ENCODE results near the gene HEXB.

HEXB gene

DNA sequence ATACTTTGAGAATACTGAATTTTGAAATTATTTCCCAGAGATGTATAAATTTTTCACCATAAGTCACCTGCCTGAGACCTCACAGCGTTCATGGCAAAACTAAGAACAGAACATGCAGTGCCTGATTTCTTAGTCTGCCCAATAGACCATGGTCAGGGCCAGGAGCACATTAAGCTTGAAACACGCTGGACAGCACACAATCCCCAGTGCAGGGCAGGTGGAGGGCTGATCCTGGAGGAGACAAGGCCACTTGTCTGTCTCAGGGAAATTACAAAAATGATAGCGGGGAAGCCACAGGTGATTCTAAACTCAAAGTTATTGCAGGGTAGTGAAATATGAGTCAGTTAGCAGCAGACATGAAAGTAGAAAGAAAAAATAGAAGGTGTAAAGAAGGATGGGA lies 25.9 kb upstream of the HEXB start:
- Histone ChIP-seq H3K36me3 (ENCODE audit: control insufficient read depth in 2 of 2, insufficient read depth in 1 of 2, low read length in 2 of 2) (no peaks in the 10 kb centered on the region), H3K4me3 (ENCODE audit: low read depth, low read length) (no peak overlapping the region), H3K9me3 (ENCODE audit: control insufficient read depth, insufficient read depth, low read depth, low read length) (no peaks in the 10 kb centered on the region; the same call in 1 of the 2 replicates), H3K4me1 (ENCODE audit: control insufficient read depth, insufficient read depth, low read length) (no peaks in the 10 kb centered on the region), H3K27ac (ENCODE audit: extremely low read depth, low read depth, low read length) (no peak overlapping the region)
- ChIA-PET CTCF (no interaction called here), POLR2A (no interaction called here)
- TF ChIP-seq ZNF354C (tag by site-specific recombination; IDR thresholded peaks at IDR 0.05; ENCODE audit: borderline replicate concordance, low read depth) (no peak), ZNF155 (tag by site-specific recombination; IDR thresholded peaks at IDR 0.05) (no peak), ZBTB1 (tag by site-specific recombination; IDR thresholded peaks at IDR 0.05) (no peak), SCRT1 (tag by site-specific recombination; IDR thresholded peaks at IDR 0.05; ENCODE audit: borderline replicate concordance) (peak; percentile 25; the same call in 1 of the 2 replicates), ZFP3 (tag by site-specific recombination; IDR thresholded peaks at IDR 0.05; ENCODE audit: low read depth) (no peak), ZNF837 (tag by site-specific recombination; IDR thresholded peaks at IDR 0.05) (no peak), ZNF692 (tag by site-specific recombination; IDR thresholded peaks at IDR 0.05) (no peak), OSR2 (tag by site-specific recombination; IDR thresholded peaks at IDR 0.05) (no peak), ZNF133 (tag by site-specific recombination; IDR thresholded peaks at IDR 0.05) (no peak), ZNF324 (tag by site-specific recombination; IDR thresholded peaks at IDR 0.05) (no peak)
- TF ChIP-seq, protein P1, sequence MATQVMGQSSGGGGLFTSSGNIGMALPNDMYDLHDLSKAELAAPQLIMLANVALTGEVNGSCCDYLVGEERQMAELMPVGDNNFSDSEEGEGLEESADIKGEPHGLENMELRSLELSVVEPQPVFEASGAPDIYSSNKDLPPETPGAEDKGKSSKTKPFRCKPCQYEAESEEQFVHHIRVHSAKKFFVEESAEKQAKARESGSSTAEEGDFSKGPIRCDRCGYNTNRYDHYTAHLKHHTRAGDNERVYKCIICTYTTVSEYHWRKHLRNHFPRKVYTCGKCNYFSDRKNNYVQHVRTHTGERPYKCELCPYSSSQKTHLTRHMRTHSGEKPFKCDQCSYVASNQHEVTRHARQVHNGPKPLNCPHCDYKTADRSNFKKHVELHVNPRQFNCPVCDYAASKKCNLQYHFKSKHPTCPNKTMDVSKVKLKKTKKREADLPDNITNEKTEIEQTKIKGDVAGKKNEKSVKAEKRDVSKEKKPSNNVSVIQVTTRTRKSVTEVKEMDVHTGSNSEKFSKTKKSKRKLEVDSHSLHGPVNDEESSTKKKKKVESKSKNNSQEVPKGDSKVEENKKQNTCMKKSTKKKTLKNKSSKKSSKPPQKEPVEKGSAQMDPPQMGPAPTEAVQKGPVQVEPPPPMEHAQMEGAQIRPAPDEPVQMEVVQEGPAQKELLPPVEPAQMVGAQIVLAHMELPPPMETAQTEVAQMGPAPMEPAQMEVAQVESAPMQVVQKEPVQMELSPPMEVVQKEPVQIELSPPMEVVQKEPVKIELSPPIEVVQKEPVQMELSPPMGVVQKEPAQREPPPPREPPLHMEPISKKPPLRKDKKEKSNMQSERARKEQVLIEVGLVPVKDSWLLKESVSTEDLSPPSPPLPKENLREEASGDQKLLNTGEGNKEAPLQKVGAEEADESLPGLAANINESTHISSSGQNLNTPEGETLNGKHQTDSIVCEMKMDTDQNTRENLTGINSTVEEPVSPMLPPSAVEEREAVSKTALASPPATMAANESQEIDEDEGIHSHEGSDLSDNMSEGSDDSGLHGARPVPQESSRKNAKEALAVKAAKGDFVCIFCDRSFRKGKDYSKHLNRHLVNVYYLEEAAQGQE (tag by site-specific recombination; IDR thresholded peaks at IDR 0.05), result peak; percentile 91
- TF ChIP-seq, protein P2, sequence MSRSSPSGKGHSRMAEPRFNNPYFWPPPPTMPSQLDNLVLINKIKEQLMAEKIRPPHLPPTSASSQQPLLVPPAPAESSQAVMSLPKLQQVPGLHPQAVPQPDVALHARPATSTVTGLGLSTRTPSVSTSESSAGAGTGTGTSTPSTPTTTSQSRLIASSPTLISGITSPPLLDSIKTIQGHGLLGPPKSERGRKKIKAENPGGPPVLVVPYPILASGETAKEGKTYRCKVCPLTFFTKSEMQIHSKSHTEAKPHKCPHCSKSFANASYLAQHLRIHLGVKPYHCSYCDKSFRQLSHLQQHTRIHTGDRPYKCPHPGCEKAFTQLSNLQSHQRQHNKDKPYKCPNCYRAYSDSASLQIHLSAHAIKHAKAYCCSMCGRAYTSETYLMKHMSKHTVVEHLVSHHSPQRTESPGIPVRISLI (tag by site-specific recombination; IDR thresholded peaks at IDR 0.05), result no peak

GRCh38 chr5:74660140-74660539 lies 24.9 kb upstream of the HEXB start:
- POLR2A ChIA-PET, result no interaction called here
- CTCF ChIA-PET, result interaction anchor here (0.6 to 1.1 kb wide), 2 partner anchors 56 to 112 kb away, joined by 3 to 4 read pairs; no protein-coding TSS in a partner anchor
- H3K9me3 ChIP-seq (ENCODE audit: control insufficient read depth, insufficient read depth, low read depth, low read length), result no peaks in the 10 kb centered on the region; the same call in 1 of the 2 replicates
- TF ChIP-seq ZNF404 (tag by site-specific recombination; IDR thresholded peaks at IDR 0.05), result no peak
- TF ChIP-seq ZNF600 (tag by site-specific recombination; IDR thresholded peaks at IDR 0.05), result no peak
- TF ChIP-seq ZNF561 (tag by site-specific recombination; IDR thresholded peaks at IDR 0.05; ENCODE audit: borderline replicate concordance), result no peak
- TF ChIP-seq ZNF394 (tag by site-specific recombination; IDR thresholded peaks at IDR 0.05; ENCODE audit: borderline replicate concordance), result no peak
- no peak for TF ChIP-seq ZBTB6 (tag by site-specific recombination; IDR thresholded peaks at IDR 0.05)
- no peak for TF ChIP-seq ZNF501 (tag by site-specific recombination; IDR thresholded peaks at IDR 0.05)
- TF ChIP-seq KLF10 (tag by site-specific recombination; IDR thresholded peaks at IDR 0.05), result no peak
- TF ChIP-seq BCL6B (tag by site-specific recombination; IDR thresholded peaks at IDR 0.05), result no peak
- TF ChIP-seq ZSCAN18 (tag by site-specific recombination; IDR thresholded peaks at IDR 0.05), result no peak
- no peak for TF ChIP-seq ZFP3 (tag by site-specific recombination; IDR thresholded peaks at IDR 0.05; ENCODE audit: low read depth)
- TF ChIP-seq ZNF24 (tag by site-specific recombination; IDR thresholded peaks at IDR 0.05), result no peak
- TF ChIP-seq ZNF704 (tag by site-specific recombination; IDR thresholded peaks at IDR 0.05), result no peak
- TF ChIP-seq SALL2 (tag by site-specific recombination; IDR thresholded peaks at IDR 0.05; ENCODE audit: borderline replicate concordance), result no peak
- no peak for TF ChIP-seq ZNF157 (tag by site-specific recombination; IDR thresholded peaks at IDR 0.05)

More at GRCh38 chr5:74660140-74660539, 24.9 kb upstream of the HEXB start:
- H3K4me3 ChIP-seq (ENCODE audit: low read depth, low read length), result no peak overlapping the region
- H3K27ac ChIP-seq (ENCODE audit: extremely low read depth, low read depth, low read length), result no peak overlapping the region
- no peaks in the 10 kb centered on the region for H3K36me3 ChIP-seq (ENCODE audit: control insufficient read depth in 2 of 2, insufficient read depth in 1 of 2, low read length in 2 of 2)
- no peaks in the 10 kb centered on the region for H3K4me1 ChIP-seq (ENCODE audit: control insufficient read depth, insufficient read depth, low read length)
